ENCODE data around the gene SYNJ2.

The SYNJ2 gene

DNA sequence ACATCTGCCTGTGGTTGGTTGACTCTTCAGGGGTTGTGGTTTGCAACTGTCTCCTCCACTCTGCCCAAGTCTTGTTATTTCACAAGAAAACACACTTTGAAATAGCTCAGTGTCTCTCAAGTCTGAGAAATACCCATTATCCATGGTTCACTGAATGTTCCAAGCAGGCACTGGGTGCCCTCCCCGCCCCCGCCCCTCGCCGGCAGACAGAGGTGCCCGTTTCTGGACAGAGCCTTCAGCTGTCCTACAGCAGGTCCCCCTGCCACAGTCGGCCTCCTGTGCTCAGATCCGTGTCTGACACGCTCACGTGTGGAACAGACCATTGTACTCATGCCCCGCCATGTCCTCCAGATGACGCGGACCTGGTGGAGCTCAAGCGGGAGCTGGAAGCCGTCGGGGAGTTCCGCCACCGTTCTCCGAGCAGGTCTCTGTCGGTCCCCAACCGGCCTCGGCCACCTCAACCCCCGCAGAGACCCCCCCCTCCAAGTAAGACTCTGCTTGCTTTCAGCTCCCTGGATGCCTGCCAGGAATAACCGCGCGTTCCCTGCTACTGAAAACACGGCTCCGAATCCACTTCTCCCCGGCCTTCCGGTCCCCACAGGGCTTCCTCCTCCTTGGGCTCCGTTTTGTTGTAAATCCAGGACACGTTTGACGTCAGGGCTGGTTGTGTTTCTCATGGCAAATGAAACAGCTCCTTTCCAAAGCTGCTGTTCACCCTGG is 105.0 kb downstream of the SYNJ2 start:
- DNase-seq, result no peak

- DNase-seq, result no peak
Measured at GRCh38 chr6:158087224-158087867, 105.7 kb downstream of the SYNJ2 start.

GRCh38 chr6:158092806-158093205 is 111.1 kb downstream of the SYNJ2 start:
- no peak for DNase-seq

DNA sequence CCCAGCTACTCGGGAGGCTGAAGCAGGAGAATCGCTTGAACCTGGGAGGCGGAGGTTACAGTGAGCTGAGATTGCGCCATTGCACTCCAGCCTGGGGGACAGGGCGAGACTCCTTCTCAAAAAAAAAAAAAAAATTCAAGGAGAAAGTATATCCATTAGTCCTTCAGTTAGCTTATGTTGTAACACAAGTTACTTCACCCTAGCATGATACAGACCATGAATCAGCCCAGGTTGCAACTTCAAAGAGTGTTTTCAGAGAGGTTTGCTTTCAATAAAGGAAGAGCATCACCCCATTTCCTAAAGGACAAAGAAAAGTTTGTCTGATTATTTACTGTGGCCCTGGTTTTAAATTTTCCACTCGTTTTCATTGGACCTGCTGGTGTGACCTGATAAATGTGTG is 113.4 kb downstream of the SYNJ2 start:
- DNase-seq, result no peak

- DNase-seq, result no peak
Measured at GRCh38 chr6:158095671-158096070, 114.0 kb downstream of the SYNJ2 start.

- DNase-seq, result no peak
Measured at GRCh38 chr6:158103228-158103627, 121.6 kb downstream of the SYNJ2 start.

DNA sequence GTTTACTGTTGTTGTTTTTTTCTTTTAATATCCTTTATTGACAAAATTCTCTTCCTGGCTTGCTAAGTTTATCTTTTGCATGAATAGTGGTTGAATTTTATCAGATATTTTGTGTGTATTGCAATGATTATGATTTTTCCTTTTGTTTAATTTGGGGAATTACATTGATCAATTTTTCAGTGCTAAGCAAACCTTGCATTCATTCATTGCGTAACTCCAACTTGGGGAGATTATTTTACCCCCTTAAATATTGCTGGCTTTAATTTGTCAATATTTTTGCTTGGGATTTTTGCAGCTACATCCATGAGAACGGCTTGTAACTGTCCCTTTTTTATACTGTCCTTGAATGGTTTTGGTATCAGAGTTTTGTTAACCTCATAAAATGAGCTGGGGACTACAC is 123.0 kb downstream of the SYNJ2 start:
- no peak for DNase-seq

- no peak for DNase-seq
Measured at GRCh38 chr6:158109748-158110147, 128.1 kb downstream of the SYNJ2 start.

GRCh38 chr6:158110986-158111385 is 129.3 kb downstream of the SYNJ2 start:
- DNase-seq, result no peak

- no peak for DNase-seq
Measured at GRCh38 chr6:158111987-158112386, 130.3 kb downstream of the SYNJ2 start.

DNA sequence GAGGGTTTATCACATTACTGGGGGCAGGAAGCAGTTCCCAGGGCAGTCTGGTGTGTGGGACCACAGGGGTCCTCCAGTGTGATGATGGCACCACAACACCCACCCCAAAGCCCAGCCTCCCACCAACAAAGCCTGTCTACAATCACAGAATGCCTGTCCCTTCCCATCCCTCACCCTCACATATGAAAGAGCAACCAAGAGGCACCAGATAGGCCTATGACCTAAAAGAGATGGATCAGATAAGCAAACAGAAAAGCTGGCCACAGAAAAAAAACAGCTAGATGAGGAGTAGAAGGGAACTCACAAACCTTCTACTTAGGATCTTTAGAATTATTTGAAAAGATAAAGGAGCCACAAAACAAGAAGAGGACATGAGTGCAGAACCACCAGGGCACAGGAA is 132.1 kb downstream of the SYNJ2 start:
- no peak for DNase-seq

GRCh38 chr6:158115102-158115501 is 133.4 kb downstream of the SYNJ2 start:
- no peak for DNase-seq

DNA sequence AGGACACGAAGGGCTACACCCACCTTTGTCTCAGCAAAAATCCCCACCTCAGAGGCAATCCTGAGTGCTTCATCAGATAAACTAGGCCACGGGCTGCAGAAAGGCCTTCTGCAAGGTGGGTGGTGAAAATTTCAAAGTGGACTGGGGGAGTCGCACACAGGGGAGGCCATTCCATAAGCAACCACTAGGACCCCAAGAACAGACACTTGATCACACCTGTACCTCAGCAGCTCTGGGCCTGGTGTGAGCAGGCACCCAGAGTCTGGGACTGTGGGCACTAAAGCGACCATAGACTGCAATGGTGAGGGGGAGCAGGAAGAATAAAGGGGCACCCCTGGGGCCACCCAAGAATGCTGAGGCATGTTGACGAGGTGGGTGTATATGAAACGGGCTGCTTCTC is 133.8 kb downstream of the SYNJ2 start:
- no peak for DNase-seq

DNA sequence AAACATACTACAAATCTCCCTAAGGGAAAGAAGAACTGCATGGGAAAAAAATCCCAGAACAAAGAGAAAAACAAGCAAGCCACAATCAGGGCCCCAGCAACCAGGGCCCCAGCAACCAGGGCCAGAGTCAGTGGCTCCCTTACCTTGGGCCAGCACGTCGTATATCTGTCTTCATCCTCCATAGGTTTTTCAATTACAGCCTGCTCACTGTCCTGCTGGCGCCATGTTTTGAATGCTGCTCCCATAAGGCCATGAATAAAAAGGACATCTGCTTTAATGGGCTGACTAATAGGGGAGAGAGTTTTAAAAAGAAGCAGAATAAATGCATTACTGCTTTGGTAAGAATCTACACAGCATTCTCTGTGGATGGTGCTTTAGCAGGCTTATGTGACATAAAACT is 137.2 kb downstream of the SYNJ2 start:
- DNase-seq, result no peak

GRCh38 chr6:158121335-158121734 is 139.7 kb downstream of the SYNJ2 start:
- no peak for DNase-seq

DNA sequence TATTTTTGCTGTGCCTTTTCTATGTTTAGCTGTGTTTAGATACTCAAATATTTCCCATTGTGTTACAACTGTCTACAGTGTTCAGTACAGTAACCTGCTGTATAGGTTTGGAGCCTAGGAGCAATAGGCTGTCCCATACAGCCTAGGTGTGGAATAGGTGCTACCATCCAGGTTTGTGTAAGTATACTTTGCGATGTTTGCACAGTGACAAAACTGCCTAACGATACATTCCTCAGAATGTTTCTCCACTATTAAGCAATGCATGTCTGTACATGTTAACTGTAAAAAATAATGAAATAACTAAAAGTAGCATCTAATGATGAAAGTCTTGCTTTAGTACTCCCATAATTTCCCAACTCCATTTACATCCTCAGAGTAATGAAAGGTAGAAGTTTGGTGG is 140.4 kb downstream of the SYNJ2 start:
- DNase-seq, result no peak

DNA sequence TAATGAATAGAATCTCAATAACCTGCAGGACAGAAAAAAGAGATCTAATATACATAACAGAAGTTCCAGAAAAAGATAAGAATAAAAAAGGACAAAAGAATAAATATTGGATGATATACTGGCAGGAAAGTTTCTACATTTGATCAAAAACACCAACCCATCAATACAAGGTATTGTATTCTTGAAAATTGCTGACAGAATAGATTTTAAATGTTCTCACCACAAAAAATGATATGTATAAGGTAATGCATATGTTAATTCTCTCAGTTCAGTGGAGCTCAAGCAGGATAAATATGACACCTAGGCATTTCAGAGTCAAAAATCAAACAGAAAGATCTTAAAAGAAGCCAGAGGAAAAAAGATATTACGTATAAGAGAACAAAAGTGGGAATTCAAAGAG is 142.6 kb downstream of the SYNJ2 start:
- DNase-seq, result no peak

DNA sequence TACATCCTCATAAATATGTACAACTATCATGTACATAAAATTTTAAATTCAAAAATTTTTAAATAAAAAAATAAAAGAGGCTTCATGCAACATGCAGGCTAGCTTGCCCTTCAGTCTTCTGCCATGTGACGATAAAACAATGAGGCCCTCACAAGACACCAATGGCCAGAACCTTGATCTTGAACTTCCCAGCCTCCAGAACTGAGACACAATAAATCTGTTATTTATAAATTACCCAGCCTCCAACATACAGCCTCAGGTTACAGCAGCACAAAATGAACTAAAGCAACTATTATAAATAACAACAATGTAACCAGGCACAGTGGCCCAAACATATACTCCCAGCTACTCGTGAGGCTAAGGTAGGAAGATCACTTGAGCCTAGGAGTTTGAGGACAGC is 143.6 kb downstream of the SYNJ2 start:
- no peak for DNase-seq

GRCh38 chr6:158131926-158132325 is 150.3 kb downstream of the SYNJ2 start:
- no peak for DNase-seq

- DNase-seq, result no peak
Measured at GRCh38 chr6:158142789-158143188, 161.1 kb downstream of the SYNJ2 start.

GRCh38 chr6:158143700-158144099 is 162.0 kb downstream of the SYNJ2 start:
- no peak for DNase-seq

All from activated effector memory CD4-positive, alpha-beta T cell treated with Interleukin-2 at 50 U/mL for 16 hours (primary cell).